HCT116 (cell line): ENCODE measurements around the gene KPNA4.

ENCODE experiments used
- ATF3 ChIP-seq: IDR thresholded peaks from 2 replicates; pipeline ENCODE4 v1.6.1; 2012
- CTCF ChIP-seq, 3 experiments: fragments of 200-600 bp in 1 of 3; sonication (generic) in 1 of 3; IDR thresholded peaks in 2 of 3; conservative IDR thresholded peaks in 1 of 3; 2 replicates each; pipeline ENCODE4 v1.5.1; 2012 to 2017; ENCODE audit warnings: low read depth in 2 of 3, low read length in 2 of 3, antibody characterized with exemption in 1 of 3, borderline replicate concordance in 1 of 3, control low read depth in 1 of 3, mild to moderate bottlenecking in 1 of 3, mixed read lengths in 1 of 3, mixed run types in 1 of 3, moderate library complexity in 1 of 3; ENCODE audit not compliant: insufficient read depth in 1 of 3
- JUND ChIP-seq: IDR thresholded peaks from 2 replicates; pipeline ENCODE4 v1.6.1; 2012
- POLR2A ChIP-seq: IDR thresholded peaks from 2 replicates; pipeline ENCODE4 v1.7.0; 2011; ENCODE audit warnings: borderline replicate concordance; ENCODE audit not compliant: insufficient read depth, insufficient read length; ENCODE audit errors: extremely low read depth
- POLR2AphosphoS5 ChIP-seq: IDR thresholded peaks from 2 replicates; pipeline ENCODE4 v1.6.1; 2011; ENCODE audit warnings: mild to moderate bottlenecking, low read depth, low read length, moderate library complexity
- REST ChIP-seq: IDR thresholded peaks from 2 replicates; pipeline ENCODE4 v1.6.1; 2012; ENCODE audit warnings: low read depth
- SIN3A ChIP-seq: IDR thresholded peaks from 2 replicates; pipeline ENCODE4 v1.6.1; 2012; ENCODE audit warnings: low read depth
- SP1 ChIP-seq: IDR thresholded peaks from 2 replicates; pipeline ENCODE4 v1.6.1; 2012; ENCODE audit warnings: low read depth
- YY1 ChIP-seq: IDR thresholded peaks from 2 replicates; pipeline ENCODE4 v1.6.1; 2011; ENCODE audit warnings: low read length, low read depth, moderate library complexity, mild to moderate bottlenecking; ENCODE audit not compliant: insufficient replicate concordance; ENCODE audit errors: extremely low read depth
- ZNF274 ChIP-seq: fragments of 200-500 bp; sonication (Bioruptor generic); IDR thresholded peaks from 2 replicates; pipeline ENCODE4 v1.6.1; 2014; ENCODE audit warnings: mild to moderate bottlenecking, low read depth, low read length, inconsistent platforms

GRCh38 chr3:160568989-160569388, 3.6 kb upstream of the KPNA4 start:
- TF ChIP-seq CTCF (IDR thresholded peaks at IDR 0.05 in 2 of 3, conservative IDR thresholded peaks at IDR 0.05 in 1 of 3; ENCODE audit: borderline replicate concordance in 1 of 3, insufficient read depth in 1 of 3, low read depth in 2 of 3, low read length in 2 of 3) (no peak), JUND (no peak), REST (no peak), SIN3A (no peak), POLR2AphosphoS5 (no peak), ATF3 (no peak), POLR2A (no peak), ZNF274 (no peak), YY1 (no peak), SP1 (no peak)
